ENCODE measurements around the gene SPTLC3.

Gene SPTLC3

DNA sequence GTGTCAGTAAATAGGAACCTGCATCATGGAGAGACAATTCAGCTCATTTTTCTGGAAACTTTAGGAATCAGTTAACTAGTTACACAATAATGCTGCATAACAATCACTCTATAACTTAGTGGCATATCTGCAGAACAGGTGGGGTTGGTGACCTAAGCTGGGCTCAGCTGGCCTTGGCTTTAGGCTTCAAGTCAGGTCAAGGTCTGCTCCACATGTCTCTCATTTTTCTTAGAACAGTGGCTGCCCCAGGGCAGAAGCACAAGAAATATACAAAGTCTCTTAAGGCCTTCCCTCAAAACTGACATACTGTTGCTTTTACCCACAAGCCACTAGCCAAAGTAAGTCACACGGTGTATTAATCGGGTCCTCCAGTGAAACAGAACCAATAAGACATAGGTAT, 198.2 kb downstream of the SPTLC3 start:
- no peaks in the 10 kb centered on the region for H3K27me3 ChIP-seq (ENCODE audit: insufficient read depth, insufficient read length)
- no peaks in the 10 kb centered on the region for H3K9me3 ChIP-seq (ENCODE audit: insufficient read depth, low read length)
- no peak overlapping the region for H3K9ac ChIP-seq (ENCODE audit: insufficient read length, low read depth)
- no peak for DNase-seq (ENCODE audit: low read depth, low spot score)
- no peaks in the 10 kb centered on the region for H3K36me3 ChIP-seq (ENCODE audit: insufficient read depth, insufficient read length, low read length)
- no peak overlapping the region for H3K4me3 ChIP-seq (ENCODE audit: insufficient read length, low read depth)
- no peak for TF ChIP-seq YY1 (IDR thresholded peaks at IDR 0.05; ENCODE audit: insufficient read depth, insufficient read length)
- TF ChIP-seq SUZ12 (IDR thresholded peaks at IDR 0.05; ENCODE audit: extremely low read depth, insufficient read depth, insufficient read length): no peak
- no peak for TF ChIP-seq ZNF274 (IDR thresholded peaks at IDR 0.05; ENCODE audit: low read depth, low read length)
- H3K4me1 ChIP-seq (ENCODE audit: insufficient read depth, insufficient read length): no peaks in the 10 kb centered on the region

GRCh38 chr20:13211956-13212618, 203.3 kb downstream of the SPTLC3 start:
- DNase-seq (ENCODE audit: low read depth, low spot score): no peak
- TF ChIP-seq SUZ12 (IDR thresholded peaks at IDR 0.05; ENCODE audit: extremely low read depth, insufficient read depth, insufficient read length): no peak
- no peak for TF ChIP-seq YY1 (IDR thresholded peaks at IDR 0.05; ENCODE audit: insufficient read depth, insufficient read length)
- no peak for TF ChIP-seq ZNF274 (IDR thresholded peaks at IDR 0.05; ENCODE audit: low read depth, low read length)
- H3K4me3 ChIP-seq (ENCODE audit: insufficient read length, low read depth): no peak overlapping the region
- H3K4me1 ChIP-seq (ENCODE audit: insufficient read depth, insufficient read length): no peaks in the 10 kb centered on the region
- no peak overlapping the region for H3K9ac ChIP-seq (ENCODE audit: insufficient read length, low read depth)
- no peaks in the 10 kb centered on the region for H3K27me3 ChIP-seq (ENCODE audit: insufficient read depth, insufficient read length)
- H3K9me3 ChIP-seq (ENCODE audit: insufficient read depth, low read length): no peaks in the 10 kb centered on the region
- H3K36me3 ChIP-seq (ENCODE audit: insufficient read depth, insufficient read length, low read length): no peaks in the 10 kb centered on the region

DNA sequence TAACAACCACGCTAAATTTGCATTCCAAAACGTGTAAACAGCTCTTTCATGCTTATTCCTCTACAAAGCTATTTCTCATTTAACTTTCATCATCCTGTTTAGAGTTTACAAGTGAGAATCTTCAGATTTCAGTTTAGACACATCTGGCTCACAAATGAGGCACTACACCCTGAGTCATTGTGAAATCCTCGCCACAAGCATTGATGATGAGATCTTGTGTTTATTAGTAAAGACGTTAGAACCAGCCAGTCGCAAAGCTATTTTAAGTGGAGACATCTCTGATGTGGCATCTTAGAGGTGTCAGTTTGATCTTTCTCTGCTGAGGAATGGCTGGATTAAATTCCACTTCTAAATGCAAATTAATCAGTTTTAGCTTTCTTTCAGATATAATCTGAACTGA, 204.0 kb downstream of the SPTLC3 start:
- DNase-seq (ENCODE audit: low read depth, low spot score): no peak
- TF ChIP-seq SUZ12 (IDR thresholded peaks at IDR 0.05; ENCODE audit: extremely low read depth, insufficient read depth, insufficient read length) (no peak), ZNF274 (IDR thresholded peaks at IDR 0.05; ENCODE audit: low read depth, low read length) (no peak), YY1 (IDR thresholded peaks at IDR 0.05; ENCODE audit: insufficient read depth, insufficient read length) (no peak)
- H3K27me3 ChIP-seq (ENCODE audit: insufficient read depth, insufficient read length): peaks cover 4% of the 10 kb centered on the region
- H3K9me3 ChIP-seq (ENCODE audit: insufficient read depth, low read length): no peaks in the 10 kb centered on the region
- no peaks in the 10 kb centered on the region for H3K36me3 ChIP-seq (ENCODE audit: insufficient read depth, insufficient read length, low read length)
- no peak overlapping the region for H3K4me3 ChIP-seq (ENCODE audit: insufficient read length, low read depth)
- no peak overlapping the region for H3K9ac ChIP-seq (ENCODE audit: insufficient read length, low read depth)
- no peaks in the 10 kb centered on the region for H3K4me1 ChIP-seq (ENCODE audit: insufficient read depth, insufficient read length)

DNA sequence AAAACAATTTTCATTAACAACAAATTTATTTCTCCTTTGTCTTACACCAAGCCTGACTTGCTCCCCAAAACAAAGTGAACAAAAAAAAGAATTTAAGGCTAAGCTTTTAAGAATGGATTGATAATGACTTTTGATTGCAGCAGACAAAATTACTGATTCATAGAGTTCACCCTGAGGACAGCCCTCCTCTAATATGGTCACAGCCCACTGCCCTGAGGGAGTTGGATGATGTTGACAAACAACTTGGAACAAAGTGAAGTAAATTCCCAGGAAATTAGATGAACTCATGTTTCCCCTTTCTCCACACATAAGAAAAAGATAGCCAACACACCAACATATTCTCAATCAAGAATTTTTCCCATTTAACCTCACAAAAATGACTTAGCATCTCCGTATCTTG, 204.6 kb downstream of the SPTLC3 start:
- TF ChIP-seq SUZ12 (IDR thresholded peaks at IDR 0.05; ENCODE audit: extremely low read depth, insufficient read depth, insufficient read length): no peak

DNA sequence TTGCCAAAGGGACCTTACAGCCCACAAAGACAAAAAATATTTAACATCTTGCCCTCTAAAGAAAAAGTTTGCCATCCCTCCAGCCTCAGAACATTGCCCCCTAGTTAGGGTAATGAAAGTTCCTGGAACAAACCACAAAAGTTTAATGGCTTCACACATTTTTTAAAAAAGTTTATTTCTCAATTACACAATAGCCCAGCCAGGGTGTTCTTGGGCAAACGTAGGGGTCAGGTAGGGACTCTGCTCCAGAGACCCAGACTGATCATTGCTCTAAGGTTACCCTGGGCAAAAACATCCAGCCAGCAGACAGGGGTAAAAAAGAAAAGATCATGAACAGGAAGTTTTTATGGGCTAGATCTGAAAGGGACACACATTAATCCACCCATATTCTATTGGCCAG, 207.8 kb downstream of the SPTLC3 start:
- no peaks in the 10 kb centered on the region for H3K36me3 ChIP-seq (ENCODE audit: insufficient read depth, insufficient read length, low read length)
- H3K9me3 ChIP-seq (ENCODE audit: insufficient read depth, low read length): no peaks in the 10 kb centered on the region
- no peak for TF ChIP-seq SUZ12 (IDR thresholded peaks at IDR 0.05; ENCODE audit: extremely low read depth, insufficient read depth, insufficient read length)
- DNase-seq (ENCODE audit: low read depth, low spot score): no peak
- no peak overlapping the region for H3K9ac ChIP-seq (ENCODE audit: insufficient read length, low read depth)
- H3K27me3 ChIP-seq (ENCODE audit: insufficient read depth, insufficient read length): peaks cover 35% of the 10 kb centered on the region
- H3K4me3 ChIP-seq (ENCODE audit: insufficient read length, low read depth): no peak overlapping the region
- no peaks in the 10 kb centered on the region for H3K4me1 ChIP-seq (ENCODE audit: insufficient read depth, insufficient read length)

More for the DNA sequence above, 204.6 kb downstream of the SPTLC3 start:
- peaks cover 9% of the 10 kb centered on the region for H3K27me3 ChIP-seq (ENCODE audit: insufficient read depth, insufficient read length)
- H3K4me1 ChIP-seq (ENCODE audit: insufficient read depth, insufficient read length): no peaks in the 10 kb centered on the region
- no peak overlapping the region for H3K4me3 ChIP-seq (ENCODE audit: insufficient read length, low read depth)
- no peak overlapping the region for H3K9ac ChIP-seq (ENCODE audit: insufficient read length, low read depth)
- H3K36me3 ChIP-seq (ENCODE audit: insufficient read depth, insufficient read length, low read length): no peaks in the 10 kb centered on the region
- H3K9me3 ChIP-seq (ENCODE audit: insufficient read depth, low read length): no peaks in the 10 kb centered on the region
- no peak for DNase-seq (ENCODE audit: low read depth, low spot score)
